Measurements from ENCODE around the gene MYPN.
"Not testable (repeated sequence)": the region's sequence is repeated elsewhere in the genome, so short reads cannot be mapped to it uniquely, and the experiment has no call there.

DNA sequence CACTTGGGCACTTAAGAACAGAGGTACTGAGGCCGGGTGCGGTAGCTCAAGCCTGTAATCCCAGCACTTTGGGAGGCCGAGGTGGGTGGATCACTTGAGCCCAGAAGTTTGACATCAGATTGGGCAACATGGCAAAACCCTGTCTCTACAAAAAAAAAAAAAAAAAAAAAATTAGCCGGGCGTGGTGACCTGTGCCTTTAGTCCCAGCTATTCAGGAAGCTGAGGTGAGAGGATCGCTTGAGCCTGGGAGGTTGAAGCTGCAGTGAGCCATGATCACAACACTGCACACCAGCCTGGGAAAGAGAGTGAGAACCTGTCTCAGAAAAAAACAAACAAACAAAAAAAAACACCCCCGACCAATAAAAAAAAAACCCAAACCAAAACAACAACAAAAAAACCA, 48.2 kb downstream of the MYPN start:
- TF ChIP-seq, protein P1, sequence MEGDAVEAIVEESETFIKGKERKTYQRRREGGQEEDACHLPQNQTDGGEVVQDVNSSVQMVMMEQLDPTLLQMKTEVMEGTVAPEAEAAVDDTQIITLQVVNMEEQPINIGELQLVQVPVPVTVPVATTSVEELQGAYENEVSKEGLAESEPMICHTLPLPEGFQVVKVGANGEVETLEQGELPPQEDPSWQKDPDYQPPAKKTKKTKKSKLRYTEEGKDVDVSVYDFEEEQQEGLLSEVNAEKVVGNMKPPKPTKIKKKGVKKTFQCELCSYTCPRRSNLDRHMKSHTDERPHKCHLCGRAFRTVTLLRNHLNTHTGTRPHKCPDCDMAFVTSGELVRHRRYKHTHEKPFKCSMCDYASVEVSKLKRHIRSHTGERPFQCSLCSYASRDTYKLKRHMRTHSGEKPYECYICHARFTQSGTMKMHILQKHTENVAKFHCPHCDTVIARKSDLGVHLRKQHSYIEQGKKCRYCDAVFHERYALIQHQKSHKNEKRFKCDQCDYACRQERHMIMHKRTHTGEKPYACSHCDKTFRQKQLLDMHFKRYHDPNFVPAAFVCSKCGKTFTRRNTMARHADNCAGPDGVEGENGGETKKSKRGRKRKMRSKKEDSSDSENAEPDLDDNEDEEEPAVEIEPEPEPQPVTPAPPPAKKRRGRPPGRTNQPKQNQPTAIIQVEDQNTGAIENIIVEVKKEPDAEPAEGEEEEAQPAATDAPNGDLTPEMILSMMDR (IDR thresholded peaks at IDR 0.05; ENCODE audit: low read depth, low read length) = not testable (repeated sequence)
- not testable (repeated sequence) for TF ChIP-seq POLR2A (IDR thresholded peaks at IDR 0.05; ENCODE audit: extremely low read depth, insufficient read length); MYC (IDR thresholded peaks at IDR 0.05; ENCODE audit: low read depth, low read length)
- TF ChIP-seq, protein P2, sequence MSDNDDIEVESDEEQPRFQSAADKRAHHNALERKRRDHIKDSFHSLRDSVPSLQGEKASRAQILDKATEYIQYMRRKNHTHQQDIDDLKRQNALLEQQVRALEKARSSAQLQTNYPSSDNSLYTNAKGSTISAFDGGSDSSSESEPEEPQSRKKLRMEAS (IDR thresholded peaks at IDR 0.05; ENCODE audit: low read depth, low read length) = not testable (repeated sequence)
